HCT116 (cell line): ENCODE data around the gene PCSK6. TPM values are rescaled to one million over a fixed set of nuclear protein-coding genes. Genes with fewer than 3 reads are reported as not detected.

Source experiments
- ATAC-seq: fragments of 200-7000 bp; cut with Tn5 transposase; 2 replicates; pipeline ENCODE4 v1.9.1; 2020; ENCODE audit warnings: mild to moderate bottlenecking, moderate library complexity
- BruUV-seq: library from RNA; stranded (reverse); fragments of 400-500 nt; replicated peaks from 2 replicates; lab custom pipeline; 2021; lab: Mats Ljungman, UMichigan
- CTCF ChIA-PET: fragments of 300-600 bp; sonication (Branson Sonifier 250); formaldehyde crosslinking; loops from one replicate; lab custom pipeline; 2021; ENCODE audit warnings: antibody characterized with exemption; lab: Charles Lee
- POLR2A ChIA-PET: fragments of 300-600, 350-600 bp; sonication (Branson Sonifier 250); formaldehyde crosslinking; loops from one replicate; lab custom pipeline; 2021; ENCODE audit warnings: antibody characterized with exemption; lab: Charles Lee
- RAD21 ChIA-PET, 2 experiments: fragments of 300-600 bp; sonication (Branson Sonifier 250); formaldehyde crosslinking; loops; one replicate each; lab custom pipeline; 2023; ENCODE audit warnings: low total read pairs in 2 of 2; ENCODE audit not compliant: uncharacterized antibody in 2 of 2, unreplicated experiment in 2 of 2, low non-redundant PET in 1 of 2; lab: Charles Lee
- DNase-seq: peaks from one replicate; pipeline ENCODE4 v3.0.0-alpha.2; 2010; ENCODE audit warnings: low read depth, low spot score
- H2AFZ ChIP-seq: fragments of 200-600 bp; shearing (Covaris generic), sonication (generic); 2 replicates; pipeline ENCODE4 v1.6.1; 2017; ENCODE audit warnings: low read depth, mixed run types, mixed read lengths, antibody characterized with exemption, low read length; ENCODE audit not compliant: poor library complexity, severe bottlenecking
- H3K27ac ChIP-seq: 2 replicates; pipeline ENCODE4 v1.5.1; 2012; ENCODE audit warnings: low read depth, low read length
- H3K27me3 ChIP-seq: fragments of 200-600 bp; sonication (generic); 2 replicates; pipeline ENCODE4 v1.6.1; 2016; ENCODE audit warnings: mixed run types, low read length, mixed read lengths; ENCODE audit not compliant: insufficient read depth
- H3K36me3 ChIP-seq, 2 experiments: fragments of 200-500 bp in 1 of 2; fragments of 200-600 bp in 1 of 2; sonication (Bioruptor generic) in 1 of 2; sonication (generic) in 1 of 2; 2 replicates each; pipeline versions ENCODE4 v1.5.1 to v1.6.1; 2014 to 2016; ENCODE audit warnings: low read length in 2 of 2, inconsistent platforms in 1 of 2, mixed read lengths in 1 of 2, mixed run types in 1 of 2; ENCODE audit not compliant: insufficient read depth in 2 of 2, control insufficient read depth in 1 of 2
- H3K4me1 ChIP-seq, 2 experiments: fragments of 200-600 bp in 1 of 2; sonication (generic) in 1 of 2; 2 replicates each; pipeline versions ENCODE4 v1.5.1 to v1.6.1; 2012 to 2017; ENCODE audit warnings: low read length in 2 of 2, inconsistent platforms in 1 of 2, mild to moderate bottlenecking in 1 of 2, mixed read lengths in 1 of 2, mixed run types in 1 of 2, moderate library complexity in 1 of 2; ENCODE audit not compliant: insufficient read depth in 2 of 2, control insufficient read depth in 1 of 2
- H3K4me2 ChIP-seq: fragments of 200-600 bp; sonication (generic); 2 replicates; pipeline ENCODE4 v1.6.1; 2017; ENCODE audit warnings: mixed run types, low read length, mixed read lengths
- H3K4me3 ChIP-seq, 2 experiments: fragments of 200-600 bp in 1 of 2; sonication (generic) in 1 of 2; replicated peaks in 1 of 2; 2 replicates each; pipeline ENCODE4 v1.5.1; 2011 to 2016; ENCODE audit warnings: low read length in 2 of 2, control low read depth in 1 of 2, low read depth in 1 of 2, mild to moderate bottlenecking in 1 of 2, mixed read lengths in 1 of 2, mixed run types in 1 of 2
- H3K79me2 ChIP-seq: fragments of 200-600 bp; sonication (generic); 2 replicates; pipeline ENCODE4 v1.6.1; 2017; ENCODE audit warnings: mild to moderate bottlenecking, mixed run types, low read length, moderate library complexity, mixed read lengths; ENCODE audit not compliant: insufficient read depth
- H3K9ac ChIP-seq: fragments of 200-600 bp; sonication (generic); 2 replicates; pipeline ENCODE4 v1.6.1; 2016; ENCODE audit warnings: low read length, mixed read lengths
- H3K9me2 ChIP-seq: fragments of 200-600 bp; sonication (generic), shearing (Covaris generic); 2 replicates; pipeline ENCODE4 v1.6.1; 2017; ENCODE audit warnings: mixed run types, mild to moderate bottlenecking, moderate library complexity; ENCODE audit not compliant: insufficient read depth
- H3K9me3 ChIP-seq, 2 experiments: fragments of 200-500 bp in 1 of 2; fragments of 200-600 bp in 1 of 2; sonication (Bioruptor generic) in 1 of 2; sonication (generic) in 1 of 2; 2 replicates each; pipeline ENCODE4 v1.6.1; 2014 to 2017; ENCODE audit warnings: low read length in 2 of 2, mixed read lengths in 2 of 2, inconsistent platforms in 1 of 2, low read depth in 1 of 2, mild to moderate bottlenecking in 1 of 2, mixed run types in 1 of 2, moderate library complexity in 1 of 2; ENCODE audit not compliant: control insufficient read depth in 1 of 2, insufficient read depth in 1 of 2
- H4K20me1 ChIP-seq: fragments of 200-600 bp; sonication (generic), shearing (Covaris generic); 2 replicates; pipeline ENCODE4 v1.6.1; 2017; ENCODE audit warnings: mixed run types, mild to moderate bottlenecking, moderate library complexity; ENCODE audit not compliant: insufficient read depth
- ATF3 ChIP-seq: IDR thresholded peaks from 2 replicates; pipeline ENCODE4 v1.6.1; 2012
- CBX3 ChIP-seq: IDR thresholded peaks from 2 replicates; pipeline ENCODE4 v1.6.1; 2012; ENCODE audit warnings: low read depth
- EGR1 ChIP-seq: IDR thresholded peaks from 2 replicates; pipeline ENCODE4 v1.6.1; 2012; ENCODE audit warnings: low read depth
- ELF1 ChIP-seq: IDR thresholded peaks from 2 replicates; pipeline ENCODE4 v1.6.1; 2012; ENCODE audit warnings: low read depth, borderline replicate concordance
- EZH2phosphoT487 ChIP-seq: fragments of 200-600 bp; IDR thresholded peaks from 2 replicates; pipeline ENCODE4 v1.6.1; 2018; ENCODE audit warnings: antibody characterized with exemption, borderline replicate concordance
- MAX ChIP-seq: IDR thresholded peaks from 2 replicates; pipeline ENCODE4 v1.6.1; 2012
- POLR2A ChIP-seq: IDR thresholded peaks from 2 replicates; pipeline ENCODE4 v1.7.0; 2011; ENCODE audit warnings: borderline replicate concordance; ENCODE audit not compliant: insufficient read depth, insufficient read length; ENCODE audit errors: extremely low read depth
- RAD21 ChIP-seq: IDR thresholded peaks from 2 replicates; pipeline ENCODE4 v1.6.1; 2012; ENCODE audit warnings: low read depth, mild to moderate bottlenecking
- SIN3A ChIP-seq: IDR thresholded peaks from 2 replicates; pipeline ENCODE4 v1.6.1; 2012; ENCODE audit warnings: low read depth
- SP1 ChIP-seq: IDR thresholded peaks from 2 replicates; pipeline ENCODE4 v1.6.1; 2012; ENCODE audit warnings: low read depth
- TCF7L2 ChIP-seq: IDR thresholded peaks from 2 replicates; pipeline ENCODE4 v1.7.0; 2011; ENCODE audit warnings: borderline replicate concordance, inconsistent platforms; ENCODE audit not compliant: insufficient read depth, insufficient read length; ENCODE audit errors: extremely low read depth
- YY1 ChIP-seq: IDR thresholded peaks from 2 replicates; pipeline ENCODE4 v1.6.1; 2011; ENCODE audit warnings: low read length, low read depth, moderate library complexity, mild to moderate bottlenecking; ENCODE audit not compliant: insufficient replicate concordance; ENCODE audit errors: extremely low read depth
- ZBTB33 ChIP-seq: IDR thresholded peaks from 2 replicates; pipeline ENCODE4 v1.6.1; 2011; ENCODE audit warnings: mild to moderate bottlenecking, low read length, moderate library complexity; ENCODE audit not compliant: insufficient replicate concordance; ENCODE audit errors: extremely low read depth
- ZFX ChIP-seq: fragments of 450-650 bp; IDR thresholded peaks from 2 replicates; pipeline ENCODE4 v1.6.1; 2017
- ZNF274 ChIP-seq: fragments of 200-500 bp; sonication (Bioruptor generic); IDR thresholded peaks from 2 replicates; pipeline ENCODE4 v1.6.1; 2014; ENCODE audit warnings: mild to moderate bottlenecking, low read depth, low read length, inconsistent platforms
- intact Hi-C: fragments of 100-400 bp; cut with micrococcal nuclease; formaldehyde crosslinking; loops from 2 replicates; pipeline ENCODE4 v1.10.0; 2022
- total RNA-seq: library from RNA; stranded (reverse); gene quantifications from one replicate; pipeline ENCODE4 v1.2.1, GENCODE V29; 2021; ENCODE audit not compliant: unreplicated experiment
- TF ChIP-seq, protein P1 (sequence below), 3 experiments: fragments of 200-600 bp in 1 of 3; sonication (generic) in 1 of 3; IDR thresholded peaks in 2 of 3; conservative IDR thresholded peaks in 1 of 3; 2 replicates each; pipeline ENCODE4 v1.5.1; 2012 to 2017; ENCODE audit warnings: low read depth in 2 of 3, low read length in 2 of 3, antibody characterized with exemption in 1 of 3, borderline replicate concordance in 1 of 3, control low read depth in 1 of 3, mild to moderate bottlenecking in 1 of 3, mixed read lengths in 1 of 3, mixed run types in 1 of 3, moderate library complexity in 1 of 3; ENCODE audit not compliant: insufficient read depth in 1 of 3

PCSK6 gene
- total RNA-seq, 1 experiment from 2014 or later, result 13.5 TPM

- H3K27ac ChIP-seq, result no peak overlapping the region
- DNase-seq (no peak), ATAC-seq (no peak)
- RAD21 ChIA-PET, result no interaction called here
- BruUV-seq, result no TSS peak
- intact Hi-C loops, result no loop called here
- no peak for TF ChIP-seq RAD21
- no peak for TF ChIP-seq EZH2phosphoT487
- TF ChIP-seq ATF3, result no peak
- TF ChIP-seq ZNF274, result no peak
- TF ChIP-seq POLR2A, result no peak
- no peak for TF ChIP-seq SIN3A
- TF ChIP-seq ZFX, result no peak
- TF ChIP-seq ZBTB33, result no peak
- no peak for TF ChIP-seq YY1
- TF ChIP-seq, protein P1, sequence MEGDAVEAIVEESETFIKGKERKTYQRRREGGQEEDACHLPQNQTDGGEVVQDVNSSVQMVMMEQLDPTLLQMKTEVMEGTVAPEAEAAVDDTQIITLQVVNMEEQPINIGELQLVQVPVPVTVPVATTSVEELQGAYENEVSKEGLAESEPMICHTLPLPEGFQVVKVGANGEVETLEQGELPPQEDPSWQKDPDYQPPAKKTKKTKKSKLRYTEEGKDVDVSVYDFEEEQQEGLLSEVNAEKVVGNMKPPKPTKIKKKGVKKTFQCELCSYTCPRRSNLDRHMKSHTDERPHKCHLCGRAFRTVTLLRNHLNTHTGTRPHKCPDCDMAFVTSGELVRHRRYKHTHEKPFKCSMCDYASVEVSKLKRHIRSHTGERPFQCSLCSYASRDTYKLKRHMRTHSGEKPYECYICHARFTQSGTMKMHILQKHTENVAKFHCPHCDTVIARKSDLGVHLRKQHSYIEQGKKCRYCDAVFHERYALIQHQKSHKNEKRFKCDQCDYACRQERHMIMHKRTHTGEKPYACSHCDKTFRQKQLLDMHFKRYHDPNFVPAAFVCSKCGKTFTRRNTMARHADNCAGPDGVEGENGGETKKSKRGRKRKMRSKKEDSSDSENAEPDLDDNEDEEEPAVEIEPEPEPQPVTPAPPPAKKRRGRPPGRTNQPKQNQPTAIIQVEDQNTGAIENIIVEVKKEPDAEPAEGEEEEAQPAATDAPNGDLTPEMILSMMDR (IDR thresholded peaks at IDR 0.05 in 2 of 3, conservative IDR thresholded peaks at IDR 0.05 in 1 of 3; ENCODE audit: borderline replicate concordance in 1 of 3, insufficient read depth in 1 of 3, low read depth in 2 of 3, low read length in 2 of 3), result no peak
- TF ChIP-seq TCF7L2, result no peak
- TF ChIP-seq EGR1, result no peak
- TF ChIP-seq MAX, result no peak
- TF ChIP-seq ELF1, result no peak
- TF ChIP-seq SP1, result no peak
- TF ChIP-seq CBX3, result no peak
- TF ChIP-seq, all 23 proteins: peak for 0
- ChIA-PET CTCF (no interaction called here), POLR2A (no interaction called here)
- no peak overlapping the region for H3K9ac ChIP-seq
- H3K27me3 ChIP-seq, result no peaks in the 10 kb centered on the region
- no peaks in the 10 kb centered on the region for H3K9me2 ChIP-seq
- H3K4me3 ChIP-seq, result no peak overlapping the region
- H4K20me1 ChIP-seq, result no peaks in the 10 kb centered on the region
- H3K36me3 ChIP-seq, result no peaks in the 10 kb centered on the region
- no peaks in the 10 kb centered on the region for H3K9me3 ChIP-seq
- no peaks in the 10 kb centered on the region for H3K4me1 ChIP-seq
- no peaks in the 10 kb centered on the region for H3K79me2 ChIP-seq
- H3K4me2 ChIP-seq, result no peak overlapping the region
- H2AFZ ChIP-seq, result no peak overlapping the region
Measured at GRCh38 chr15:101368086-101368780, 121.3 kb downstream of the PCSK6 start.
